Adrenal gland (tissue), 5 donors: ENCODE results near the gene ZFYVE21.

Experiments
- POLR2A ChIP-seq, 2 donors: fragments of 450-650 bp; IDR thresholded peaks; one replicate each; pipeline ENCODE4 v1.6.1; 2017; ENCODE audit warnings: antibody characterized with exemption in 2 of 2, mild to moderate bottlenecking in 2 of 2, moderate library complexity in 1 of 2
- TF ChIP-seq, protein P1 (sequence below), 6 experiments: fragments of 450-650 bp in 4 of 6; fragments of 200-600 bp in 2 of 6; sonication (generic) in 1 of 6; IDR thresholded peaks; 1 replicate in 5 of 6; 2 replicates in 1 of 6; pipeline versions ENCODE4 v1.5.1 to v1.8.0; 2016 to 2021; ENCODE audit warnings: antibody characterized with exemption in 6 of 6, mild to moderate bottlenecking in 2 of 6, moderate library complexity in 1 of 6
- donor health status: DM: no; HTN: no; CAD: no.

DNA sequence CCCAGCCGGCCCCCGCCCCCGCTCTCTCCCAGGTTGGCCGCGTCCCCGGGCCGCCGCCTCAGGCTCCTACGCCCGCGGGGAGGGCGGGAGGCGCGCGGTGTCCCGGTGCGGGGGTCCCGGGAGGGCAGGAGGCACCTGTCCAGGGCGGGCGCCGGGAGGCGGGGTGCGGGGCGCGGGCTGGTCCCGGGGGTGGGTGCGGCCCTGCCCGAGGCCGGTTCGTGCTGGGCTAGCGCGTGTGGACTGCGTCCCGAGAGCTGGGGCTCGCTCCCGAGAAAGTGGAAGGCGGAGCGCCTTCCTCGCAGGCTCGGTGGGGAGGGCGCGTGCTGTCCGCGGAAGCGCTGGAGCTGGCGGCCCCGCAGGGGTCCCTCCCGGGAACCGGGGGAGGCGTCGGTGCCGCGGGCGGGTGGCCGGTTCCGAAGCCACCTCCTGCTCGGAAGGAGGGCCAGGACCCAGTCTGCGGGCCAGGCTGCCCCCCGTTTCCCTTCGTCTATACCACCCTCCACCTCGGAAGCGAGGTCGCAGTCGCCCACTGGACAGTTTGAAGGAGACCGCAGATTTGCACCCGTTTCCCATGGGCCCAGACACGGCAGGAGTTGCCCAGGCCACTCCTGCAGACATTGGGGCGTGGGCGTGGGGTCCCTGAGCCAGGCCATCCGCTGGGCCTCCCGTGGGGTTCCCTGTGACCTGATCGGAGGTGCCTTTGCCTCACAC, 636 bp downstream of the ZFYVE21 start:
- TF ChIP-seq, protein P1, sequence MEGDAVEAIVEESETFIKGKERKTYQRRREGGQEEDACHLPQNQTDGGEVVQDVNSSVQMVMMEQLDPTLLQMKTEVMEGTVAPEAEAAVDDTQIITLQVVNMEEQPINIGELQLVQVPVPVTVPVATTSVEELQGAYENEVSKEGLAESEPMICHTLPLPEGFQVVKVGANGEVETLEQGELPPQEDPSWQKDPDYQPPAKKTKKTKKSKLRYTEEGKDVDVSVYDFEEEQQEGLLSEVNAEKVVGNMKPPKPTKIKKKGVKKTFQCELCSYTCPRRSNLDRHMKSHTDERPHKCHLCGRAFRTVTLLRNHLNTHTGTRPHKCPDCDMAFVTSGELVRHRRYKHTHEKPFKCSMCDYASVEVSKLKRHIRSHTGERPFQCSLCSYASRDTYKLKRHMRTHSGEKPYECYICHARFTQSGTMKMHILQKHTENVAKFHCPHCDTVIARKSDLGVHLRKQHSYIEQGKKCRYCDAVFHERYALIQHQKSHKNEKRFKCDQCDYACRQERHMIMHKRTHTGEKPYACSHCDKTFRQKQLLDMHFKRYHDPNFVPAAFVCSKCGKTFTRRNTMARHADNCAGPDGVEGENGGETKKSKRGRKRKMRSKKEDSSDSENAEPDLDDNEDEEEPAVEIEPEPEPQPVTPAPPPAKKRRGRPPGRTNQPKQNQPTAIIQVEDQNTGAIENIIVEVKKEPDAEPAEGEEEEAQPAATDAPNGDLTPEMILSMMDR (IDR thresholded peaks at IDR 0.05), result no peak
- no peak for TF ChIP-seq POLR2A (IDR thresholded peaks at IDR 0.05)
